Naive thymus-derived CD4-positive, alpha-beta T cell (primary cell): ENCODE results near the gene DSC2. TPM values are rescaled to one million over a fixed set of nuclear protein-coding genes. Genes with fewer than 3 reads are reported as not detected.

ENCODE experiments used
- ATAC-seq: fragments of 150-1000 bp; cut with Tn5 transposase; 2 replicates; pipeline ENCODE4 v1.10.0; 2021; ENCODE audit warnings: mild to moderate bottlenecking, moderate library complexity
- CTCF ChIA-PET: fragments of 350-600 bp; sonication (Branson Sonifier 250); formaldehyde crosslinking; loops from one replicate; lab custom pipeline; 2021; ENCODE audit warnings: antibody characterized with exemption; lab: Charles Lee
- POLR2A ChIA-PET: fragments of 350-600 bp; sonication (Branson Sonifier 250); formaldehyde crosslinking; loops from one replicate; lab custom pipeline; 2021; ENCODE audit warnings: antibody characterized with exemption, inconsistent platforms; lab: Charles Lee
- DNase-seq, 9 donors: peaks; one replicate each; pipeline versions ENCODE4 v3.0.0 to v3.0.0-alpha.2; 2020 to 2022; ENCODE audit warnings: mixed read lengths in 1 of 9
- H3K27ac ChIP-seq: one replicate; pipeline ENCODE4 v1.7.0; 2013; ENCODE audit warnings: mild to moderate bottlenecking, low read depth, low read length, moderate library complexity
- H3K27me3 ChIP-seq, 2 donors: one replicate each; pipeline ENCODE4 v1.7.0; 2013; ENCODE audit warnings: low read length in 2 of 2, mild to moderate bottlenecking in 2 of 2, moderate library complexity in 2 of 2; ENCODE audit not compliant: control insufficient read depth in 2 of 2, insufficient read depth in 2 of 2
- H3K36me3 ChIP-seq, 3 experiments: 1 replicate in 2 of 3; 2 replicates in 1 of 3; pipeline ENCODE4 v1.7.0; 2013; ENCODE audit warnings: low read length in 3 of 3, mild to moderate bottlenecking in 3 of 3, moderate library complexity in 1 of 3; ENCODE audit not compliant: insufficient read depth in 3 of 3, control insufficient read depth in 2 of 3
- H3K4me1 ChIP-seq, 2 donors: one replicate each; pipeline ENCODE4 v1.7.0; 2013; ENCODE audit warnings: low read length in 2 of 2, mild to moderate bottlenecking in 2 of 2, moderate library complexity in 1 of 2; ENCODE audit not compliant: control insufficient read depth in 2 of 2, insufficient read depth in 2 of 2
- H3K4me3 ChIP-seq: 2 replicates; pipeline ENCODE4 v1.7.0; 2013; ENCODE audit warnings: mild to moderate bottlenecking, low read length
- H3K9me3 ChIP-seq, 3 experiments: 1 replicate in 2 of 3; 2 replicates in 1 of 3; pipeline ENCODE4 v1.7.0; 2013; ENCODE audit warnings: low read length in 3 of 3; ENCODE audit not compliant: control insufficient read depth in 2 of 3
- H3K27ac Mint-ChIP-seq, 9 donors: one replicate each; pipeline ENCODE4 v1.8.0; 2020 to 2022; ENCODE audit warnings: mixed read lengths in 9 of 9, mild to moderate bottlenecking in 8 of 9, moderate library complexity in 5 of 9, inconsistent platforms in 2 of 9
- H3K27me3 Mint-ChIP-seq, 5 donors: one replicate each; pipeline ENCODE4 v1.8.0; 2021 to 2022; ENCODE audit warnings: mixed read lengths in 5 of 5, mild to moderate bottlenecking in 1 of 5
- H3K36me3 Mint-ChIP-seq, 5 donors: one replicate each; pipeline ENCODE4 v1.8.0; 2020 to 2022; ENCODE audit warnings: mixed read lengths in 5 of 5, mild to moderate bottlenecking in 3 of 5, inconsistent platforms in 1 of 5
- H3K4me1 Mint-ChIP-seq, 7 donors: one replicate each; pipeline ENCODE4 v1.8.0; 2020 to 2022; ENCODE audit warnings: mixed read lengths in 7 of 7, mild to moderate bottlenecking in 3 of 7, inconsistent platforms in 1 of 7
- H3K4me3 Mint-ChIP-seq, 10 donors: one replicate each; pipeline ENCODE4 v1.8.0; 2020 to 2022; ENCODE audit warnings: mild to moderate bottlenecking in 10 of 10, mixed read lengths in 10 of 10, moderate library complexity in 6 of 10, inconsistent platforms in 2 of 10
- H3K9me3 Mint-ChIP-seq, 11 donors: one replicate each; pipeline ENCODE4 v1.8.0; 2020 to 2022; ENCODE audit warnings: mixed read lengths in 11 of 11, mild to moderate bottlenecking in 4 of 11, inconsistent platforms in 1 of 11, moderate library complexity in 1 of 11
- intact Hi-C, 2 donors: fragments of 100-400 bp; cut with micrococcal nuclease; formaldehyde crosslinking; loops; one replicate each; pipeline ENCODE4 v1.15.1; 2023
- polyA plus RNA-seq, 2 donors: library from polyadenylated mRNA; unstranded; fragments of 300-500 nt; fragmentation: Illumina TruSeq; gene quantifications; one replicate each; pipeline ENCODE4 v1.2.3, GENCODE V29; 2021
- total RNA-seq, 6 experiments: library from RNA in 5 of 6; stranded (reverse) in 5 of 6; gene quantifications; 1 replicate in 5 of 6; 2 replicates in 1 of 6; pipeline ENCODE4 v1.2.3 and lab custom pipeline; 2021 to 2026

DSC2 gene
- total and polyA plus RNA-seq, 7 experiments from 2014 or later = 0.08 to 0.86 (median 0.42) TPM; not detected in 4

DNA sequence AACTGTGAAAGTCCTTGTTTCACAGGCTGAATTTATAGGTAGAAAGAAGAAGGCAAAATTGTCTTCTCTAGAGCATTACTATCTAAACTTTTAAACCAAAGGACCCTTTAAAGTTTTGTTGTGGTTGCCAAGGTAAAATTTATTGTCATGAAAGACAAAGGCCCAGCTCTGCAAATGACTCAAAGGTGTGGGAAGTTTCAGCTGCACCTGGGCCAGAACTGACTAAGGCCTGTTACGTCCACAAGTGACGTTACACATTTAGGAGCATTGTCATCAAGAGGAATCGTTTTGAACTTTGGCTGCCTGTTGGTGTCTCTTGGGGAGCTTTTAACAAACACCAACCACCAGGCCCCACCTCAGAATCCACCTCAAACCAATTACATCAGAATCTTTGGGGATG, 51.6 kb downstream of the DSC2 start:
- Mint-ChIP-seq H3K4me3 (no peak overlapping the region), H3K4me1 (no peaks in the 10 kb centered on the region), H3K36me3 (peaks cover 0 to 8% (median 0%) of the 10 kb centered on the region in 5 donors), H3K27ac (no peak overlapping the region), H3K9me3 (peaks cover 4 to 16% (median 10%) of the 10 kb centered on the region in 11 donors), H3K27me3 (peaks cover 0 to 2% (median 0%) of the 10 kb centered on the region in 5 donors)
- CTCF ChIA-PET = no interaction called here
- no peaks in the 10 kb centered on the region for H3K9me3 ChIP-seq
- no peaks in the 10 kb centered on the region for H3K4me1 ChIP-seq
- intact Hi-C loops = no loop called here
- H3K27me3 ChIP-seq = no peaks in the 10 kb centered on the region
- ATAC-seq = no peak
- no peak for DNase-seq
- POLR2A ChIA-PET = no interaction called here
- no peak overlapping the region for H3K4me3 ChIP-seq
- no peaks in the 10 kb centered on the region for H3K36me3 ChIP-seq
- no peak overlapping the region for H3K27ac ChIP-seq

DNA sequence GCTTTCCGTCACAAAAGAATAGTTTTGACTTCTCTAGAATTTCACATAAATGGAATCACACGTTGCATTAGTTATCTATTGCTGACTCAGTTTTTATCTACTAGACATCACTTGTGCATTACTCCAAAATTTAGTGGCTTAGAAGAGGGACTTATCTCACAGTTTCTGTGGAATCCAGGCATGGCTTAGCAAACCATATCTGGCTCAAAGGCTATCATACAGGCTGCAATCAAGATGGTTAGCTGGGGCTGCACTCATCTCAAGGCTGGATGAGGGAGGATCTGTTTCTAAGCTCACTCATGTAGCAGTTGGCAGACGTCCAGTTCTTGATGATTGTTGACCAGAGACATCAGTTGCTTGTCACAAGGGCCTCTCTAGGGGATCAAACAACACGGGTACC, 53.0 kb downstream of the DSC2 start:
- Mint-ChIP-seq H3K27ac (no peak overlapping the region), H3K9me3 (peaks cover 4 to 23% (median 12%) of the 10 kb centered on the region in 11 donors), H3K4me1 (no peaks in the 10 kb centered on the region), H3K27me3 (peaks cover 3 to 8% (median 7%) of the 10 kb centered on the region in 5 donors), H3K36me3 (peaks cover 0 to 8% (median 0%) of the 10 kb centered on the region in 5 donors), H3K4me3 (no peak overlapping the region)
- CTCF ChIA-PET = no interaction called here
- Histone ChIP-seq H3K36me3 (no peaks in the 10 kb centered on the region), H3K9me3 (no peaks in the 10 kb centered on the region), H3K4me1 (no peaks in the 10 kb centered on the region), H3K27ac (no peak overlapping the region), H3K4me3 (no peak overlapping the region), H3K27me3 (no peaks in the 10 kb centered on the region)
- intact Hi-C loops = no loop called here
- DNase-seq (no peak), ATAC-seq (no peak)
- POLR2A ChIA-PET = no interaction called here

DNA sequence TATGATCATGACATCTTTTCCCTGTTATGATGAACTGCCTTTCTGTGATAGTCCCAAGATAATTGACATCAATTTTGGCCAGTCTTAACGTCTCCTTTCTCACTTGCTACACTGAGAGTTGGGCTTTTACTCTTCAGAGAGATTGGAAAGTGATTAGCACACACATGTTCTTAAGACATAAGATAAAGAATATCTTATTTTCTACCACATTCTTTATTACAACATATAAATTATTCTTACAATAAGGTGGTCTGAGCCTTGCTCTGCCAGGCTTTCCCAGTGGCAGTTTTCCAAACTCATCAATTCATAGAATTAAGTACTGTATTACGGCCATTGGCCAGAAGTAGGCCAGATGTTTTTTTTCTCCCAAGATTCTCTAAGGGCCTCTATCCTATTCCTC, 54.0 kb downstream of the DSC2 start:
- POLR2A ChIA-PET = no interaction called here
- peaks cover 0 to 3% (median 0%) of the 10 kb centered on the region in 7 donors for H3K4me1 Mint-ChIP-seq
- no peak for ATAC-seq

DNA sequence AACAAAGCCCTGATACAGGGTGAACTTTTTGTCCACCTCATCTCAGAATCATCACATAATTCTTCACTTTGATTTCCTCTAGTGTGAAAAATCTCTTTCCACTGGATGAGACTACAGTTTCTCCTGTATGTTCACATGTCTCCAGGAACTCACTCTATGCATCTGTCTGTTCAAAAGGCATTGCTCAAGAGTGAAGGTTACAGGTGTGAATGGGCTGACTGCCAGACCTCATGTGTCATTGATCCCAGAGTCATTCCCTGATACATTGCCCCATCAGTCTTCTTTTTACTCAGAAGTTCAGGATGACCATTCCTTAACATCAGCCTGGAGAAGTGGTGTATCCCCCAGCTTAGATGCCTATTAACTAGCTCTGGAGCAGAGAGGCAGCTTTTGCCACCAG, 55.3 kb downstream of the DSC2 start:
- Histone ChIP-seq H3K4me1 (no peaks in the 10 kb centered on the region), H3K27me3 (no peaks in the 10 kb centered on the region), H3K4me3 (no peak overlapping the region), H3K36me3 (no peaks in the 10 kb centered on the region), H3K27ac (no peak overlapping the region), H3K9me3 (no peaks in the 10 kb centered on the region)
- H3K27ac Mint-ChIP-seq = no peak overlapping the region
- H3K4me3 Mint-ChIP-seq = no peak overlapping the region
- H3K36me3 Mint-ChIP-seq = peaks cover 0 to 10% (median 0%) of the 10 kb centered on the region in 5 donors
- DNase-seq = no peak
- H3K4me1 Mint-ChIP-seq = peaks cover 0 to 5% (median 0%) of the 10 kb centered on the region in 7 donors
- POLR2A ChIA-PET = no interaction called here
- CTCF ChIA-PET = no interaction called here
- no peak for ATAC-seq
- intact Hi-C loops = no loop called here
- H3K9me3 Mint-ChIP-seq = peaks cover 0 to 25% (median 9%) of the 10 kb centered on the region in 11 donors
- H3K27me3 Mint-ChIP-seq = peaks cover 18 to 25% (median 24%) of the 10 kb centered on the region in 5 donors

More for the DNA sequence above, 54.0 kb downstream of the DSC2 start:
- intact Hi-C loops = no loop called here
- H3K4me1 ChIP-seq = no peaks in the 10 kb centered on the region
- H3K36me3 Mint-ChIP-seq = peaks cover 0 to 12% (median 0%) of the 10 kb centered on the region in 5 donors
- H3K36me3 ChIP-seq = no peaks in the 10 kb centered on the region
- H3K4me3 Mint-ChIP-seq = no peak overlapping the region
- H3K9me3 Mint-ChIP-seq = peaks cover 4 to 33% (median 14%) of the 10 kb centered on the region in 11 donors
- H3K27me3 Mint-ChIP-seq = peaks cover 13 to 18% (median 17%) of the 10 kb centered on the region in 5 donors
- no peak overlapping the region for H3K27ac ChIP-seq
- no peaks in the 10 kb centered on the region for H3K9me3 ChIP-seq
- H3K4me3 ChIP-seq = no peak overlapping the region
- H3K27me3 ChIP-seq = no peaks in the 10 kb centered on the region
- no peak for DNase-seq
- H3K27ac Mint-ChIP-seq = no peak overlapping the region
- CTCF ChIA-PET = no interaction called here

DNA sequence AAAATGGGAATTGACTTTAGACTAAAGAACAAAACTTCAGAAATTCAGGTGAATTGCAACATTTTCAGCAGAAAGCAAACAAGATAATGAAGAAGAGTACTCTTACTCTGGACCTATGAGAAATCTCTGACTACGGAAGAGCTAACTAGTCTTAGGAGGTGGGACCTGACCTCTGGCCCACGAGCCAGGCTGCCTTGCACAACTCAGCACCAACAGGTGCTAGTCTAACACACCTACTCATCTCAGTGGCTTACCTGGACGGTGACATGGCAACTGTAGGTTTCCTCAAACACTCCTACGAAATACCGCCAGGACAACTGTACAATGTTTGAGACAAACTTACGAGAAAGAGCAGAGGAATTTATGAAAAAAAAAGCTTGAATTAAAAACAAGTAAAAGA, 56.6 kb downstream of the DSC2 start:
- peaks cover 31 to 38% (median 38%) of the 10 kb centered on the region in 5 donors for H3K27me3 Mint-ChIP-seq
- no peak overlapping the region for H3K27ac ChIP-seq
- H3K9me3 ChIP-seq = no peaks in the 10 kb centered on the region
- peak overlapping the region in 1 of 9 donors; percentile 54 for H3K27ac Mint-ChIP-seq
- intact Hi-C loops = no loop called here
- H3K4me3 ChIP-seq = no peak overlapping the region
- peaks cover 0 to 1% of the 10 kb centered on the region in 2 donors for H3K27me3 ChIP-seq
- ATAC-seq (no peak), DNase-seq (no peak)
- H3K36me3 Mint-ChIP-seq = peaks cover 0 to 19% (median 0%) of the 10 kb centered on the region in 5 donors
- ChIA-PET POLR2A (no interaction called here), CTCF (no interaction called here)
- peaks cover 0 to 14% (median 0%) of the 10 kb centered on the region in 7 donors for H3K4me1 Mint-ChIP-seq
- H3K9me3 Mint-ChIP-seq = peaks cover 2 to 27% (median 7%) of the 10 kb centered on the region in 11 donors
- no peaks in the 10 kb centered on the region for H3K4me1 ChIP-seq
- H3K4me3 Mint-ChIP-seq = no peak overlapping the region
- H3K36me3 ChIP-seq = no peaks in the 10 kb centered on the region

DNA sequence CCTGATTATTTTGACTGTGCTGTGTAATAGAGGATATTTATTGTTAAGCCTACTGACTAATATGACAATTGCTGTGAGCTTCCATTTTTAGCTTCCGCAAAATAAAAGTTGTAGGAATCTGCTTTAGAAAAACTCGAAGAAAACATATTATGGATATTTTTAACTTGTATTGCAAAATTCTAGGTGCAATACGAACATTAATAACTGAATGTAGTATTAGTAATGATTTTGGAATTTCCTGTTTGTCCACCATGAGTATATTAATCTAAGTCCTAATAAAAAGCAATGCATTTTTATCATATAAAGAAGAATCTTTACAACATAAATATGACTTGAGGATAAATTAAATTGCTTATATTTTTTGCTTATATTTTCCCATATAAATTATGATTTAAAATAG, 57.3 kb downstream of the DSC2 start:
- Histone ChIP-seq H3K36me3 (no peaks in the 10 kb centered on the region), H3K4me1 (no peaks in the 10 kb centered on the region), H3K9me3 (no peaks in the 10 kb centered on the region), H3K27ac (no peak overlapping the region), H3K27me3 (peaks cover 0 to 8% of the 10 kb centered on the region in 2 donors), H3K4me3 (no peak overlapping the region)
- CTCF ChIA-PET = no interaction called here
- H3K27me3 Mint-ChIP-seq = peaks cover 38 to 45% (median 43%) of the 10 kb centered on the region in 5 donors
- no peak overlapping the region for H3K27ac Mint-ChIP-seq
- H3K9me3 Mint-ChIP-seq = peaks cover 5 to 31% (median 7%) of the 10 kb centered on the region in 11 donors
- peaks cover 0 to 15% (median 0%) of the 10 kb centered on the region in 7 donors for H3K4me1 Mint-ChIP-seq
- DNase-seq (no peak), ATAC-seq (no peak)
- H3K4me3 Mint-ChIP-seq = no peak overlapping the region
- POLR2A ChIA-PET = no interaction called here
- intact Hi-C loops = no loop called here
- peaks cover 0 to 19% (median 0%) of the 10 kb centered on the region in 5 donors for H3K36me3 Mint-ChIP-seq

DNA sequence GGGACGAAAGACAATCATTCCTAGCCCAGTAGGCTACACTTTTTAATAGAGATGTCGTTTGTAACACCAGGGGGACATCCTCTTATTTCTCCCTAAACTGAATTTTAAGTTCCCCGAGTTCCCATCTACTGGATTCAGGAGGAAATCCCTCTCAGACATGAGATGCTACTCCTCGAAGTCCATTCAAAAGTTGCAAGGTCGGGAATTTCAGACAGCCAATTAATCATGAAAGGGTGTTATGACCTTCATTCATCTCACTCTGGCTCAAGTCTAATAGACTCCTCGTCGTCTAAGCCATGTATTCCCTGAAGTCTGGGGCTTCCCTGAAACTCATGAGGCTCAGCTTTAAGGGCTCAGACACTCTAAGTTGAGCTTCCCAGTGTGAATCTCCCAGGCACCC, 58.5 kb downstream of the DSC2 start:
- Histone ChIP-seq H3K36me3 (no peaks in the 10 kb centered on the region), H3K27me3 (peaks cover 0 to 8% of the 10 kb centered on the region in 2 donors), H3K4me3 (no peak overlapping the region), H3K27ac (no peak overlapping the region), H3K9me3 (no peaks in the 10 kb centered on the region), H3K4me1 (no peaks in the 10 kb centered on the region)
- Mint-ChIP-seq H3K36me3 (peaks cover 0 to 19% (median 0%) of the 10 kb centered on the region in 5 donors), H3K9me3 (peaks cover 5 to 31% (median 10%) of the 10 kb centered on the region in 11 donors), H3K27ac (no peak overlapping the region), H3K4me3 (no peak overlapping the region), H3K27me3 (peaks cover 41 to 54% (median 52%) of the 10 kb centered on the region in 5 donors), H3K4me1 (peaks cover 0 to 15% (median 0%) of the 10 kb centered on the region in 7 donors)
- ChIA-PET CTCF (no interaction called here), POLR2A (no interaction called here)
- no peak for ATAC-seq
- intact Hi-C loops = no loop called here
- no peak for DNase-seq
